HFFc6 (cell line): ENCODE data around the gene LRRC3. TPM values are rescaled to one million over a fixed set of nuclear protein-coding genes. Genes with fewer than 3 reads are reported as not detected.

Experiments used
- DNase-seq: peaks from one replicate; pipeline ENCODE4 v3.0.0-alpha.2; 2018
- H3K27ac Mint-ChIP-seq: 2 replicates; pipeline ENCODE4 v1.8.0; 2020; ENCODE audit warnings: mild to moderate bottlenecking, mixed read lengths
- H3K27me3 Mint-ChIP-seq: 2 replicates; pipeline ENCODE4 v1.8.0; 2021; ENCODE audit warnings: mild to moderate bottlenecking, moderate library complexity, mixed read lengths; ENCODE audit not compliant: insufficient read depth
- H3K36me3 Mint-ChIP-seq: 2 replicates; pipeline ENCODE4 v1.8.0; 2021; ENCODE audit warnings: low read depth, mixed read lengths
- H3K4me1 Mint-ChIP-seq: 2 replicates; pipeline ENCODE4 v1.8.0; 2020; ENCODE audit warnings: low read depth, mixed read lengths
- H3K4me3 Mint-ChIP-seq: 2 replicates; pipeline ENCODE4 v1.8.0; 2020; ENCODE audit warnings: mild to moderate bottlenecking, moderate library complexity, mixed read lengths
- H3K9me3 Mint-ChIP-seq: 2 replicates; pipeline ENCODE4 v1.8.0; 2020; ENCODE audit warnings: mild to moderate bottlenecking, mixed read lengths
- total RNA-seq, 6 experiments: library from RNA; stranded (reverse); fragmentation: NEBNext Ultra II Directional; extraction: Animal tissue kit (Norgen Biotek cat#: 25700); gene quantifications; 2 replicates in 1 of 6; 3 replicates in 5 of 6; pipeline ENCODE4 v1.2.3, GENCODE V29; 2021
- TF ChIP-seq, protein P1 (sequence below): fragments of 200-600 bp; sonication (generic); IDR thresholded peaks from 2 replicates; pipeline ENCODE4 v1.5.0; 2021; ENCODE audit warnings: antibody characterized with exemption, mild to moderate bottlenecking

The LRRC3 gene
- total RNA-seq, 6 experiments from 2014 or later, result not detected

DNA sequence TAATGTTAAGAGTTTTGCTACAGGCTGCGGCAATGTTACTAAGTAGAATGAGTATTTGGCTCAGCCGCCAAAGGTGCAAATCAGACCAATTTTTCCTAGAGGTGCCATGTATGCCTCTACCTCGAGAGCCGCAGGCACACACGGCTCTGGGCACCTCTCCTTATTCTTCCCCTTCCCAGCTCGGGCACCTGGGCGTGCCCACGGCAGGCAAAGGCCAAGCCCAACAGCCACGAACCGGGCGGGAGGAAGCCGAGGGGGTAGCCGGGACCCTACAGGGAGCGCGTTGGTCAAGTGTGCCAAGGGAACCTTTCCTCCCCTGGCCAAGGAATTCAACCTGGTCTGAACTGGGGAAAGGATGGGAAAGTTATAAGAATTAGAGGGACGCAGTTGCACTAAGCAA is 31.0 kb downstream of the LRRC3 start:
- no peak overlapping the region for H3K27ac Mint-ChIP-seq
- TF ChIP-seq, protein P1, sequence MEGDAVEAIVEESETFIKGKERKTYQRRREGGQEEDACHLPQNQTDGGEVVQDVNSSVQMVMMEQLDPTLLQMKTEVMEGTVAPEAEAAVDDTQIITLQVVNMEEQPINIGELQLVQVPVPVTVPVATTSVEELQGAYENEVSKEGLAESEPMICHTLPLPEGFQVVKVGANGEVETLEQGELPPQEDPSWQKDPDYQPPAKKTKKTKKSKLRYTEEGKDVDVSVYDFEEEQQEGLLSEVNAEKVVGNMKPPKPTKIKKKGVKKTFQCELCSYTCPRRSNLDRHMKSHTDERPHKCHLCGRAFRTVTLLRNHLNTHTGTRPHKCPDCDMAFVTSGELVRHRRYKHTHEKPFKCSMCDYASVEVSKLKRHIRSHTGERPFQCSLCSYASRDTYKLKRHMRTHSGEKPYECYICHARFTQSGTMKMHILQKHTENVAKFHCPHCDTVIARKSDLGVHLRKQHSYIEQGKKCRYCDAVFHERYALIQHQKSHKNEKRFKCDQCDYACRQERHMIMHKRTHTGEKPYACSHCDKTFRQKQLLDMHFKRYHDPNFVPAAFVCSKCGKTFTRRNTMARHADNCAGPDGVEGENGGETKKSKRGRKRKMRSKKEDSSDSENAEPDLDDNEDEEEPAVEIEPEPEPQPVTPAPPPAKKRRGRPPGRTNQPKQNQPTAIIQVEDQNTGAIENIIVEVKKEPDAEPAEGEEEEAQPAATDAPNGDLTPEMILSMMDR, result no peak
- DNase-seq, result no peak
- H3K4me3 Mint-ChIP-seq, result no peak overlapping the region
- peaks cover 13% of the 10 kb centered on the region for H3K27me3 Mint-ChIP-seq
- H3K9me3 Mint-ChIP-seq, result no peaks in the 10 kb centered on the region
- H3K36me3 Mint-ChIP-seq, result no peaks in the 10 kb centered on the region
- H3K4me1 Mint-ChIP-seq, result no peaks in the 10 kb centered on the region

DNA sequence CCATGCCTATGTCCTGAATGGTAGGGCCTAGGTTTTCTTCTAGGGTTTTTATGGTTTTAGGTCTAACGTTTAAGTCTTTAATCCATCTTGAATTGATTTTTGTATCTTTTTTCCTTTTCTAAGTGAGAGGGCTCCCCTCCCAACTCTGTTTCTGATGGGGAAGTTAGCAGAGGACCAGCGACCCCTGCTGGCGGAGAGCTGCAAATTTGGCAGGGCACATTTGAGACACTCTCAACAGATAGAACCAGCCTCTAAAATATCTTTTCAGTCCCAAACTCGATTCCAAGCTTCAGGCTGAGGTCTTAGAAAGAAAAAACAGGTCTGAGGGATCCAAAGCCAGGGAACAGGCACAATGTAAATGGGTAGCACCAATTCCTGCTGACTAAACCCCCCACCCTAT is 32.5 kb downstream of the LRRC3 start:
- Mint-ChIP-seq H3K4me3 (no peak overlapping the region), H3K27ac (no peak overlapping the region), H3K9me3 (peaks cover 13% of the 10 kb centered on the region), H3K27me3 (peaks cover 8% of the 10 kb centered on the region; the same call in 1 of the 2 replicates), H3K4me1 (no peaks in the 10 kb centered on the region), H3K36me3 (peaks cover 10% of the 10 kb centered on the region)
- TF ChIP-seq, protein P1, result peak; percentile 85
- DNase-seq, result peak; percentile 9

DNA sequence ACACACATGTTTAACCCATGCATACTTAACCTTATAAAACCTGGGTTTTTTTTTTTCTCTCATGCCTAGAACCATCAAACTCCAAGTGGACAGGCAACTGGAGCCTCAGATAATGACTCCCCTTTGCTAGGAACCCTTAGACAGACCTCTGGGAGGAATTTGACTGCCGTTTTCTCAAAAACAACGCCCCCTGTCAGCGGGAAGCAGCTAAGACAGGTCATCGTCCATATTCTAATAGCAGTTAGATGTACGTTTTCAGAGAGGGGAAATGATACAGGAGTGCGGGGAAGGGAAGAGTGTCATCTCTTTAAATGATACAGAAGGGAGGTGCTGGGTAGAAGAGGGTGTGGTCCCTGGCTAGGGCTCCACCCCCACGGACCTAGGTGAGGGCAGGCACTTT is 34.7 kb downstream of the LRRC3 start:
- Mint-ChIP-seq H3K4me3 (no peak overlapping the region), H3K9me3 (peaks cover 25% of the 10 kb centered on the region), H3K27ac (no peak overlapping the region), H3K4me1 (no peaks in the 10 kb centered on the region), H3K27me3 (peaks cover 5% of the 10 kb centered on the region), H3K36me3 (peaks cover 17% of the 10 kb centered on the region)
- no peak for DNase-seq
- TF ChIP-seq, protein P1, result peak; percentile 52

DNA sequence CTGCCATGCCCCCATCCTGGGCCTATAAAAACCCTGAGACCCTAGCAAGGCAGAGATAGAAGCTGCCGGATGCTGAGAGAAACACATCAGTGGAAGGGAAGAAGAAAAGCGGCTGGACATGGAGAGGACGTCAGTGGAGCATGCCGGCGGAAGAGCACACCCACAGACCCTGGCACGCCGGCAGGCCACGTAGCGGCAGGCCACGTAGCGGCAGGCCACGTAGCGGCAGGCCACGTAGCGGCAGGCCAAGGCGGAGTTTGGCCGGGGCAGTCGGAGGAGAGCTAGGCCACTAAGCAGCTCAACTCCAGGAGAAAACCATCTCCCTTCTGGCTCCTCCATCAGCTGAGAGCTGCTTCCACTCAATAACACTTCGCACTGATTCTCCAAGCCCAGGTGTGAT is 35.1 kb downstream of the LRRC3 start:
- TF ChIP-seq, protein P1, result no peak
- Mint-ChIP-seq H3K9me3 (peaks cover 28% of the 10 kb centered on the region), H3K36me3 (peaks cover 19% of the 10 kb centered on the region), H3K4me1 (no peaks in the 10 kb centered on the region), H3K4me3 (no peak overlapping the region), H3K27ac (no peak overlapping the region), H3K27me3 (peaks cover 10% of the 10 kb centered on the region)
- no peak for DNase-seq

DNA sequence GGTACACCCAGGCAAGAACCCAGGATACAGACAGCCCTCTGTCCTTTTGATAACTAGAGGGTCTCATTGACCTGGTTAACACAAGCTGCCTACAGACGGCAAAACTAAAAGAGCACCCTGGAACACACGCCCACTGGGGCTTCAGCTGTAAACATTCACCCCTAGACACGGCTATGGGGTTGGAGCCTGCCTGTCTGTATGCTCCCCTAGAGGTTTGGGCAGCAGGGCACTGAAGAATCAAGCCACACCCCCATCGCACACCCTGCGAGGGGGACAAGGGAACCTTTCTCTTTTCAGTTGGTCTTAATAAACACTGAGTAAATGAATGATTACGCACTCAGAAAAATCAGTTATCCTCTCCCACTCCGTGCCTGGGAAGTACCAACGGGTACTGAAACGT is 35.5 kb downstream of the LRRC3 start:
- peaks cover 12% of the 10 kb centered on the region for H3K27me3 Mint-ChIP-seq
- TF ChIP-seq, protein P1, result no peak
- no peak for DNase-seq
- no peaks in the 10 kb centered on the region for H3K4me1 Mint-ChIP-seq
- peaks cover 21% of the 10 kb centered on the region for H3K36me3 Mint-ChIP-seq
- no peak overlapping the region for H3K4me3 Mint-ChIP-seq
- H3K9me3 Mint-ChIP-seq, result peaks cover 30% of the 10 kb centered on the region
- no peak overlapping the region for H3K27ac Mint-ChIP-seq
